D721Med (cell line): ENCODE data around the gene KLK12.

Source experiments
- DNase-seq: peaks from one replicate; pipeline ENCODE4 v3.0.0; 2011; ENCODE audit warnings: low spot score; ENCODE audit not compliant: insufficient read length
- FAIRE-seq: peaks from 2 replicates; lab custom pipeline; 2011; peaks lifted over from hg19 to GRCh38; lab: Jason Lieb, UNC
- TF ChIP-seq, protein P1 (sequence below): IDR thresholded peaks from 2 replicates; pipeline ENCODE4 v1.5.1; 2012; ENCODE audit warnings: mild to moderate bottlenecking, control low read depth; ENCODE audit not compliant: insufficient read depth; ENCODE audit errors: missing control alignments

The KLK12 gene

DNA sequence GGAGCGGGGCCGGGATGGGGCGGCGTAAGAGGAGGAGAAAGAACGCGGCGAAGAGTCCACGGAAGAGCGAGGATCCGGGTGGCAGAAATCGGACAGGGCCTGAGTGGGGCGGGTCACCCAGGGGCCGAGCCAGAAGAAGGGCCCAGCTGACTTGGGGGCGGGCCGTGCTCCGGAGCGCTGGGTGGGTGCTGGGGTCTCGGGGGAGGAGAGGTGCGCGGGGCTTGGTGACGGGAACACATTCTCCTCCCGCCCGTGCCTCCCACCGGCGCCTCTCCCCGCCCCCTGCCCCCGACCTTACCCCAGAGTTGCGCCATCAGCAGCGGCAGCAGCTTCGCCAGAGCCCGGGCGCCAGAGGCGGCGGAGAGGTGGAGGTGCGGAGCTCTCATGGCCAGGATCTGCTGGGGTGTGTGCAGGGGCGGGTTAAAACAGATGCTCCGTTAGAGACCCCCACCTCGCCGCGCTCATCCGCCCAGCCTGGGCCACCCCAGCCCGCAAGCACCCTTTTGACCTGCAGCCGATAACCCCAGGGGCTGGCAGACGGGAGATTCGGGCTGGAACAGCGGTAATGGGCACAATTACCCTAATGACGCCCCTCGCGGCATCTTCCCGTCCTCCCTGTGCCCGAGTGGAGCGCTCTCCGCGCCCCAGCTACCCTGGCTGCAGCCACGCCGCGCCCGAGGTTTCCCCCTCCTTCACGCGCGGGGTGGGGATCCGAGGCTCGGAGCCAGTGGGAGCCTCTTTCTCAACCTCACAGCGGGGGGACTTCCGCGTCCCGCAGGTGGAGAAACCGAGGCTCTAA is 15.9 kb downstream of the KLK12 start:
- DNase-seq (no peak), FAIRE-seq (no peak)
- TF ChIP-seq, protein P1, sequence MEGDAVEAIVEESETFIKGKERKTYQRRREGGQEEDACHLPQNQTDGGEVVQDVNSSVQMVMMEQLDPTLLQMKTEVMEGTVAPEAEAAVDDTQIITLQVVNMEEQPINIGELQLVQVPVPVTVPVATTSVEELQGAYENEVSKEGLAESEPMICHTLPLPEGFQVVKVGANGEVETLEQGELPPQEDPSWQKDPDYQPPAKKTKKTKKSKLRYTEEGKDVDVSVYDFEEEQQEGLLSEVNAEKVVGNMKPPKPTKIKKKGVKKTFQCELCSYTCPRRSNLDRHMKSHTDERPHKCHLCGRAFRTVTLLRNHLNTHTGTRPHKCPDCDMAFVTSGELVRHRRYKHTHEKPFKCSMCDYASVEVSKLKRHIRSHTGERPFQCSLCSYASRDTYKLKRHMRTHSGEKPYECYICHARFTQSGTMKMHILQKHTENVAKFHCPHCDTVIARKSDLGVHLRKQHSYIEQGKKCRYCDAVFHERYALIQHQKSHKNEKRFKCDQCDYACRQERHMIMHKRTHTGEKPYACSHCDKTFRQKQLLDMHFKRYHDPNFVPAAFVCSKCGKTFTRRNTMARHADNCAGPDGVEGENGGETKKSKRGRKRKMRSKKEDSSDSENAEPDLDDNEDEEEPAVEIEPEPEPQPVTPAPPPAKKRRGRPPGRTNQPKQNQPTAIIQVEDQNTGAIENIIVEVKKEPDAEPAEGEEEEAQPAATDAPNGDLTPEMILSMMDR: no peak

DNA sequence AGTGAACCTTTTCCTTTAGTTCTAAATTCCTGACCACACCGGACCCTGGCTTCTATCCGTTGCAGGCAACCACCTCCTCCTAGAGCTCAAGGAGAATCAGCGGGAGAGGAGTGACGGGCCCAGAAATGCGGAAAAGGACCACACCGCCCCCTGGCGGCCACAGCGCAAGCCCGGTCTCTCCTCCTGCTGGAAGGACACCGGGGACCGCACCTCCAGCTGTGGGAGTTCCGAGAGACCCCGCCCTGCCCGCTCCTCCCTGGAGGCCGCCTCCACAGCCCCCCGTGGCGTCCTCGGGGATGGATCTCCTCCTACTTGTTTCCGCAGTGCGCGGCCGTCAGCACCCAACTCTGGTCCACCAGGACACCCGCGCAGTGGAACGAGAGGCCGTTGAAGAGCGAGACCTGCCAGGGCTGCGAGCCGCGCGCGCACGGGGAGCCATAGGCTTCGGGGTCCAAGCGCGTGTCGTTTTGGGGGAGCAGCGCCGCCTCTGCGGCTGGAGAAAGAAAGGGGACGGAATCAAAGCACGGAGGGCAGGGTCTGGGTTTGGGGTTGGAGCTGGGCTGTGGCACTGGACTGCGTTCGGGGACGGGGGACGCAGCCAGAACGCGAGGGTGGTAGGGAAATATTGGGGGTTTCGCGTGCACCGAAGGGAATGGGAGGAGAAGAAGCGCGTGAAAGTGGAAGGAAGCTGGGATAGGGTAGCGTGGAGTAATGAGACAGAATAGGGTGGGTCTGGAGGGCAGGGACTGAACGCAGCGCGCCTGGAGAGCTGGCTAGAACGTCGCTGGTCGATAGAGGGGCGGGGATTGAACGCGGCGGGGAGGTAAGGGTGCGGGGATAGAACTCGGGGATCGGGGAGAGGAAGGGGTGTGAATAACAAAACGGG is 17.8 kb downstream of the KLK12 start:
- DNase-seq (peak; percentile 60), FAIRE-seq (no peak)
- TF ChIP-seq, protein P1: peak; percentile 15

DNA sequence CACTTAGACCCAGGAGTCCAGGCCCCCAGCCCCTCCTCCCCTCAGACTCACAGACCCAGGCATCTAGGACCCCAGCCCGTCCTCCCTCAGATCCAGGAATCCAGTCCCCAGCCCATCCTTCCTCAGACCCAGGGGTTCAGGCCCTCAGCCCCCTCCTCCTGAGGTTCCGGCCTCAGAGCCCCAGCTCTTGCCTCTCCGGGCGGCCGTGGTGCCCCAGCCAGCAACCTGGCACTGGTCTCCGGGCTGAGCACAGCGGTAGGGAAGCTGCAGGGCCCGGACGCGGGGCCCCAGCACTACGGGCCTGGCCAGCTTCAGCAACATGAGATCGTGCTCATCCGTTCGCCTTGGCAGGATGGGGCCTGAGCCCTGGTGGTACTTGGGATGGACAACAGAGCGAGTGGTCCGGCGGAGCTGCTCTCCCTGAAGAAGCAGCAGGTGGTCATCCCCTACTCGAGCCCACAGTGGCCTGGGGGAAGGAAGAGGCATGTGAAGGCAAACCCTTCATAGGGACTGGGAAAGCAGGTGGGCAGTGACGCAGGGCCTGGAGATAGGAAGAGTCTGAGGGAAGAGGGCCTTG is 19.0 kb downstream of the KLK12 start:
- FAIRE-seq (no peak), DNase-seq (no peak)
- TF ChIP-seq, protein P1: no peak

DNA sequence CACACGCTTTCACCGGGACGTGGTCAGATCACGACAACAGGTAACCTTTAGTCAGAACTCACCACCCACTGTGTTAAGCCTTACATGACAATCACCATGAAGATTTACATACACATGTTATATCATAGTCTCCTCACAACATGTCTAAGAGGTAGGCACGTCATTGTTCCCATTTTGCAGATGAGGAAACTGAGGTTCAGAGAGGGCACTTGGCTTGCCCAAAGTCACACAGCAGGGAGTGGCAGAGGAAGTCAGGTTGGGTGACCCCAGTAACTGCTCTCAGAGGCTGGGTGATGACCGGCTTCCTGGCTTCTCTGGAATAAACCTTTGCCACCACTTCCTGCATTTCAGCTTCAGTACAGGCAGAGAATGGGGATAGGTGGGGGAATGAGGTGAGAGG is 20.6 kb downstream of the KLK12 start:
- no peak for DNase-seq
- TF ChIP-seq, protein P1: no peak
- no peak for FAIRE-seq

DNA sequence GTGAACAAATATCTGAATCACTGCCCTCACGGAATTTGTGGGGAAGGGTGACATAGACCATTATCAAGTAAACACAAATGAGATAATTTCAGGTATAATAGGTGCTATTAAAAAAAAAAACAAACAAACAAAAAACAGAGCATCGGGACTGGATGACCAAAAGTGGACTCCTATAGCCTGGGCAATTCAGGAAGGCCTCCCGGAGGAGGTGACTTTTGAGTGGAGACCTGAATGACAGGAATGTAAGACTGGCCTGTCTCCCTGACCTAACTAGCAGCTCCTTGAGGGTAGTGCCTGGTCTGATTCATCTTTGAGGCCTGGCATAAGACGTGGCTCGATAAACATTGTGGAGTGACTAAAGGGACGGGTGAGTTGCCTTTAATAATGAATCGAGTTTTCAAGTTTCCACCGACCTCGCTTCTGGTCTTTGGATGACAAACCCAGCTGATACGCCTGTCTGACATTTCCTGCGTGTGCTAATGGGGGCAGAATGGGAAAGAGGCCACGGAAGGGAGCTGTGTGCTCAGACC is 22.1 kb downstream of the KLK12 start:
- TF ChIP-seq, protein P1: no peak
- FAIRE-seq: no peak
- no peak for DNase-seq

DNA sequence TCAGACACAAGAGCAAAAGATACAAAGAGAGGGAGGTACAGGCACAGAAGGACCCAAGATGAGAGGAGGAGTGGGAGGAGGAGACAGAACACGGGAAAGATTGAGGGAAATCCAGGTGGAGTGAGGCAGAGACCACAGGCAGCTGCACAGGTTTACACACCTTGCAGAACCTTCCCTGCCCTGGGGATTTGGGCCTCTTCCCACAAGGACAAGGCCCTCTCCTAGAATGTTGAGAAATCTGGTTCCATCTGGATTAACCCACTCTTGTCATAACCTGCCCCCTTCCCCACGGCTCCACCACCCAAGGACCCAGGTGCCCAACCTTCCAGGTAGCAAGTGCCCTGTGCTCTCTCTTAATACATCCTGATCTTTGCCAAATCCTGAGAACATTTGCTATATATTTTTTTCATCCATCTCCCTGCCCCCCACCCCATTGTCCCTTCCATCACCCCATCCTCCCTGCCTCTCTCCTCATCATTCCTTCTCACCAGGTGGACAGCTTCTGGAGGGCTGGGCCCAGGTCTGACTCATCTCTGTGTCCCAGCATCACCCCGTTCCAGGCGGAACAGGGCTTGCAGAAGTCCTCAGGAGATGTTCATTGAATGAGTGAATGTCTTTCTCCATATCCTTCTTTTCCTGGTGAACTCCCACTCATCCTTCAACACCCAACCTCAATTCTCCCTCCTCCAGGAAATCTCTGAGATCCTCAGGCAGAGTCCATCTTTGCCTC is 24.6 kb downstream of the KLK12 start:
- DNase-seq (no peak), FAIRE-seq (no peak)
- TF ChIP-seq, protein P1: no peak
